HepG2 (cell line): ENCODE measurements around the gene ZG16. TPM values are rescaled to one million over a fixed set of nuclear protein-coding genes. Genes with fewer than 3 reads are reported as not detected.

ENCODE experiments used
- AGO2 ChIP-seq: fragments of 200-400 bp; formaldehyde crosslinking; optimal IDR thresholded peaks from 2 replicates; pipeline ENCODE3; 2017; ENCODE audit warnings: mild to moderate bottlenecking, low read depth, low read length, moderate library complexity
- ELK4 ChIP-seq: sonication (generic); formaldehyde crosslinking; IDR thresholded peaks from 2 replicates; pipeline ENCODE4 v1.9.0; 2021; ENCODE audit warnings: missing genetic modification reagents, borderline replicate concordance
- MXD1 ChIP-seq: sonication (generic); formaldehyde crosslinking; IDR thresholded peaks from 2 replicates; pipeline ENCODE4 v1.4.0; 2020; ENCODE audit warnings: mild to moderate bottlenecking, missing genetic modification reagents
- PAF1 ChIP-seq: IDR thresholded peaks from 2 replicates; pipeline ENCODE4 v1.6.1; 2016; ENCODE audit warnings: missing genetic modification reagents, missing compliant biosample characterization
- POLR2AphosphoS2 ChIP-seq: IDR thresholded peaks from 2 replicates; pipeline ENCODE4 v1.6.1; 2011; ENCODE audit warnings: low read depth, low read length, improper control_type of control experiment
- REXO4 ChIP-seq: sonication (generic); formaldehyde crosslinking; IDR thresholded peaks from 2 replicates; pipeline ENCODE4 v1.8.0; 2022; ENCODE audit warnings: missing genetic modification reagents, mild to moderate bottlenecking, borderline replicate concordance
- SCMH1 ChIP-seq: sonication (generic); formaldehyde crosslinking; IDR thresholded peaks from 2 replicates; pipeline ENCODE4 v1.9.0; 2021; ENCODE audit warnings: missing genetic modification reagents, mild to moderate bottlenecking, borderline replicate concordance
- TAF15 ChIP-seq: fragments of 200-400 bp; formaldehyde crosslinking; IDR thresholded peaks from one replicate; pipeline ENCODE4 v1.6.1; 2018; ENCODE audit warnings: mild to moderate bottlenecking, low read depth, low read length; ENCODE audit not compliant: poor library complexity, severe bottlenecking
- TBL1XR1 ChIP-seq: fragments of 150-350 bp; IDR thresholded peaks from 2 replicates; pipeline ENCODE4 v1.6.1; 2014; ENCODE audit warnings: borderline replicate concordance, low read length; ENCODE audit not compliant: partially characterized antibody
- ZBED4 ChIP-seq: sonication (generic); formaldehyde crosslinking; IDR thresholded peaks from 2 replicates; pipeline ENCODE4 v1.4.0; 2020; ENCODE audit warnings: missing genetic modification reagents, borderline replicate concordance
- ZNF276 ChIP-seq: sonication (generic); formaldehyde crosslinking; IDR thresholded peaks from 2 replicates; pipeline ENCODE4 v1.4.0; 2020; ENCODE audit warnings: mild to moderate bottlenecking, low read depth, missing genetic modification reagents
- ZNF574 ChIP-seq: sonication (generic); formaldehyde crosslinking; IDR thresholded peaks from 2 replicates; pipeline ENCODE4 v1.4.0; 2020; ENCODE audit warnings: missing genetic modification reagents
- ZNF607 ChIP-seq: sonication (generic); formaldehyde crosslinking; IDR thresholded peaks from 2 replicates; pipeline ENCODE4 v1.5.1; 2020; ENCODE audit warnings: missing genetic modification reagents, mild to moderate bottlenecking, borderline replicate concordance
- ZNF704 ChIP-seq: sonication (generic); formaldehyde crosslinking; IDR thresholded peaks from 2 replicates; pipeline ENCODE4 v1.8.1; 2023; ENCODE audit warnings: mild to moderate bottlenecking, inconsistent platforms, moderate library complexity, missing genetic modification reagents, borderline replicate concordance
- ZNF720 ChIP-seq: sonication (generic); formaldehyde crosslinking; IDR thresholded peaks from 2 replicates; pipeline ENCODE4 v1.4.0; 2020; ENCODE audit warnings: missing genetic modification reagents
- polyA plus RNA-seq, 8 experiments: library from polyadenylated mRNA; depleted of rRNA in 3 of 8; stranded (reverse) in 7 of 8; unstranded in 1 of 8; fragments of >200 nt; fragmentation: Illumina TruSeq in 4 of 8; extraction: Trizol in 4 of 8; gene quantifications; 2 replicates each; pipeline versions ENCODE4 v1.2.1 to v1.2.3, GENCODE V29; 2011 to 2016; ENCODE audit warnings: low read depth in 4 of 8, missing spikeins in 1 of 8, mixed read lengths in 1 of 8; ENCODE audit not compliant: insufficient read depth in 1 of 8
- total RNA-seq, 5 experiments: library from RNA; depleted of rRNA; stranded (reverse); fragments of >200 nt; fragmentation: Illumina TruSeq; extraction: Trizol; gene quantifications; 2 replicates each; pipeline ENCODE4 v1.2.3, GENCODE V29; 2016; ENCODE audit warnings: low read depth in 1 of 5

ZG16 gene
- total and polyA plus RNA-seq, 2 of the 13 experiments (the other 11 are each of a cell fraction or from before 2014, with no cell fraction given): 0.04 to 0.07 TPM

GRCh38 chr16:29805232-29806098, 27.4 kb downstream of the ZG16 start (continued):
- TF ChIP-seq ZNF574 (CRISPR knock-in tag) (peak; percentile 96), TBL1XR1 (peak; percentile 49), SCMH1 (no peak), ELK4 (CRISPR knock-in tag) (0 out of 2 replicates have a peak, but pooled peaks have one; percentile 61), MXD1 (CRISPR knock-in tag) (peak; percentile 88), AGO2 (peak; percentile 99), ZNF607 (CRISPR knock-in tag) (peak; percentile 97; the same call in 1 of the 2 replicates), ZNF720 (no peak), PAF1 (CRISPR knock-in tag) (no peak; the same call in 1 of the 2 replicates), ZNF704 (CRISPR knock-in tag) (0 out of 2 replicates have a peak, but pooled peaks have one; percentile 63), POLR2AphosphoS2 (peak; percentile 65; the same call in 1 of the 2 replicates), ZBED4 (CRISPR knock-in tag) (peak; percentile 79; the same call in 1 of the 2 replicates), ZNF276 (CRISPR knock-in tag) (peak; percentile 36; the same call in 1 of the 2 replicates), TAF15 (peak; percentile 85), REXO4 (CRISPR knock-in tag) (no peak)
